Measurements from ENCODE around the gene MTHFD2. TPM values are rescaled to one million over a fixed set of nuclear protein-coding genes. Genes with fewer than 3 reads are reported as not detected.

Gene MTHFD2
- total RNA-seq, 1 donor from 2014 or later = 257 TPM

- intact Hi-C loops (cut with micrococcal nuclease) = loop anchor here (5.0 kb wide), 3 partner anchors 207 to 962 kb away; partner anchors contain the start of genes CCT7, DOK1, LOXL3 and PRADC1
These were observed 3.6 kb upstream of the MTHFD2 start for GRCh38 chr2:74194799-74195198.

GRCh38 chr2:74197049-74197448, 1.4 kb upstream of the MTHFD2 start:
- intact Hi-C loops (cut with micrococcal nuclease) = loop anchor here (5.0 kb wide), 3 partner anchors 210 to 965 kb away; partner anchors contain the start of genes CCT7, DOK1, LOXL3 and PRADC1

- intact Hi-C loops (cut with micrococcal nuclease) = loop anchor here (1.0 to 5.0 kb wide), 20 partner anchors 8 to 966 kb away; partner anchors contain the start of genes BOLA3, C2orf81, CCT7 and DGUOK
These were observed 373 bp upstream of the MTHFD2 start for GRCh38 chr2:74198023-74198460.

- intact Hi-C loops (cut with micrococcal nuclease) = loop anchor here (2.0 to 5.0 kb wide), 8 partner anchors 194 to 967 kb away; partner anchors contain the start of genes C2orf81, CCT7, DOK1 and INO80B
These were observed 873 bp downstream of the MTHFD2 start for GRCh38 chr2:74199275-74199701.

- intact Hi-C loops (cut with micrococcal nuclease) = loop anchor here (2.0 to 5.0 kb wide), 8 partner anchors 193 to 968 kb away; partner anchors contain the start of genes C2orf81, CCT7, DOK1 and INO80B
These were observed 1.5 kb downstream of the MTHFD2 start for GRCh38 chr2:74199871-74200305.

- intact Hi-C loops (cut with micrococcal nuclease) = no loop called here
These were observed 2.8 kb downstream of the MTHFD2 start for GRCh38 chr2:74201196-74201595.

GRCh38 chr2:74201596-74201995, 3.2 kb downstream of the MTHFD2 start:
- intact Hi-C loops (cut with micrococcal nuclease) = no loop called here

- intact Hi-C loops (cut with micrococcal nuclease) = no loop called here
These were observed 6.0 kb downstream of the MTHFD2 start for GRCh38 chr2:74204436-74204835.

- intact Hi-C loops (cut with micrococcal nuclease) = loop anchor here (1.0 kb wide), 1 partner anchor 321 kb away; the partner anchor contains the start of gene DQX1
These were observed 6.7 kb downstream of the MTHFD2 start for GRCh38 chr2:74205113-74205512.

GRCh38 chr2:74205596-74205995, 7.2 kb downstream of the MTHFD2 start:
- intact Hi-C loops (cut with micrococcal nuclease) = loop anchor here (1.0 kb wide), 1 partner anchor 321 kb away; the partner anchor contains the start of gene DQX1

GRCh38 chr2:74206180-74206688, 7.8 kb downstream of the MTHFD2 start:
- intact Hi-C loops (cut with micrococcal nuclease) = loop anchor here (1.0 kb wide), 4 partner anchors 8 to 185 kb away; partner anchors contain the start of genes MOB1A and MTHFD2

- intact Hi-C loops (cut with micrococcal nuclease) = no loop called here
These were observed 14.4 kb downstream of the MTHFD2 start for GRCh38 chr2:74212702-74213410.

GRCh38 chr2:74215771-74216170, 17.4 kb downstream of the MTHFD2 start:
- intact Hi-C loops (cut with micrococcal nuclease) = loop anchor here (1.0 kb wide), 1 partner anchor 9 kb away; no protein-coding TSS in a partner anchor

- intact Hi-C loops (cut with micrococcal nuclease) = loop anchor here (1.0 kb wide), 1 partner anchor 10 kb away; no protein-coding TSS in a partner anchor
These were observed 18.2 kb downstream of the MTHFD2 start for GRCh38 chr2:74216642-74217041.

- intact Hi-C loops (cut with micrococcal nuclease) = no loop called here
These were observed 21.6 kb downstream of the MTHFD2 start for GRCh38 chr2:74219846-74220486.

GRCh38 chr2:74221091-74221490, 22.7 kb downstream of the MTHFD2 start:
- intact Hi-C loops (cut with micrococcal nuclease) = no loop called here

GRCh38 chr2:74221604-74222299, 23.3 kb downstream of the MTHFD2 start:
- intact Hi-C loops (cut with micrococcal nuclease) = no loop called here

GRCh38 chr2:74222300-74222650, 23.9 kb downstream of the MTHFD2 start:
- intact Hi-C loops (cut with micrococcal nuclease) = no loop called here

GRCh38 chr2:74223941-74224770, 25.7 kb downstream of the MTHFD2 start:
- intact Hi-C loops (cut with micrococcal nuclease) = no loop called here

Data from T-helper 1 cell treated with Interleukin-12 subunit alpha and Interleukin-12 subunit beta and Interleukin-4 antibody, amounts not matched to agents 30 ng/mL and 1 ng/mL, for 36 hours (primary cell).